NB4 (cell line): ENCODE results near the gene FBXL17.

ENCODE experiments used
- CTCF ChIP-seq: IDR thresholded peaks from one replicate; pipeline ENCODE4 v1.5.1; 2012; ENCODE audit warnings: low read depth, low read length
- MAX ChIP-seq: IDR thresholded peaks from 2 replicates; pipeline ENCODE4 v1.6.1; 2011; ENCODE audit warnings: low read depth, low read length
- MYC ChIP-seq: IDR thresholded peaks from 2 replicates; pipeline ENCODE4 v1.6.1; 2011; ENCODE audit warnings: low read depth, low read length
- POLR2A ChIP-seq: IDR thresholded peaks from 2 replicates; pipeline ENCODE4 v1.6.1; 2011; ENCODE audit warnings: mild to moderate bottlenecking; ENCODE audit not compliant: insufficient read length; ENCODE audit errors: extremely low read depth

- TF ChIP-seq CTCF (no peak), MAX (no peak), POLR2A (no peak), MYC (no peak)
These were observed 959 bp upstream of the FBXL17 start for GRCh38 chr5:108382784-108383330.
